DND-41 (cell line): Measurements from ENCODE around the gene PON3.

Experiments
- ATAC-seq: fragments of 200-7000 bp; cut with Tn5 transposase; 3 replicates; pipeline ENCODE4 v1.9.1; 2021; ENCODE audit warnings: low read depth; ENCODE audit not compliant: insufficient read depth
- DNase-seq: peaks from one replicate; pipeline ENCODE4 v3.0.0-alpha.2; 2020
- H2AFZ ChIP-seq: 2 replicates; pipeline ENCODE4 v1.6.0; 2012; ENCODE audit warnings: low read depth, low read length
- H3K27ac ChIP-seq: 2 replicates; pipeline ENCODE4 v1.5.1; 2012; ENCODE audit warnings: low read length, inconsistent platforms
- H3K27me3 ChIP-seq: fragments of 200-600 bp; sonication (generic); 2 replicates; pipeline ENCODE4 v1.6.0; 2012; ENCODE audit warnings: low read length, mild to moderate bottlenecking, inconsistent platforms; ENCODE audit not compliant: insufficient read depth, poor library complexity
- H3K36me3 ChIP-seq: 2 replicates; pipeline ENCODE4 v1.5.1; 2012; ENCODE audit warnings: low read length, inconsistent platforms; ENCODE audit not compliant: insufficient read depth
- H3K4me1 ChIP-seq: 2 replicates; pipeline ENCODE4 v1.5.1; 2012; ENCODE audit warnings: mild to moderate bottlenecking, low read length; ENCODE audit not compliant: insufficient read depth
- H3K4me2 ChIP-seq: 2 replicates; pipeline ENCODE4 v1.6.0; 2012; ENCODE audit warnings: mild to moderate bottlenecking, moderate library complexity, low read length, inconsistent platforms; ENCODE audit not compliant: insufficient read depth
- H3K4me3 ChIP-seq, 2 experiments: fragments of 200-600 bp in 1 of 2; shearing (Covaris generic) in 1 of 2; 2 replicates each; pipeline ENCODE4 v1.5.1; 2012 to 2016; ENCODE audit warnings: inconsistent platforms in 2 of 2, low read length in 2 of 2, mild to moderate bottlenecking in 2 of 2, low read depth in 1 of 2, moderate library complexity in 1 of 2
- H3K79me2 ChIP-seq: 2 replicates; pipeline ENCODE4 v1.6.0; 2012; ENCODE audit warnings: low read length, inconsistent platforms; ENCODE audit not compliant: insufficient read depth
- H3K9ac ChIP-seq: 2 replicates; pipeline ENCODE4 v1.6.0; 2012; ENCODE audit warnings: low read depth, mild to moderate bottlenecking, inconsistent platforms, low read length, moderate library complexity
- H3K9me3 ChIP-seq: 2 replicates; pipeline ENCODE4 v1.5.1; 2012; ENCODE audit warnings: low read length, moderate library complexity, mild to moderate bottlenecking, inconsistent platforms; ENCODE audit not compliant: insufficient read depth, severe bottlenecking
- H4K20me1 ChIP-seq: 2 replicates; pipeline ENCODE4 v1.6.0; 2012; ENCODE audit warnings: low read length; ENCODE audit not compliant: insufficient read depth
- EZH2 ChIP-seq: IDR thresholded peaks from 3 replicates; pipeline ENCODE4 v1.6.1; 2012; ENCODE audit warnings: borderline replicate concordance, low read depth, mild to moderate bottlenecking, moderate library complexity, low read length, inconsistent platforms; ENCODE audit not compliant: severe bottlenecking
- TF ChIP-seq, protein P1 (sequence below): IDR thresholded peaks from 2 replicates; pipeline ENCODE4 v1.5.1; 2012; ENCODE audit warnings: borderline replicate concordance, low read length, moderate library complexity, mild to moderate bottlenecking; ENCODE audit not compliant: poor library complexity, severe bottlenecking; ENCODE audit errors: extremely low read depth

Gene PON3

GRCh38 chr7:95367606-95368005 lies 28.6 kb downstream of the PON3 start:
- no peak for TF ChIP-seq EZH2
- TF ChIP-seq, protein P1, sequence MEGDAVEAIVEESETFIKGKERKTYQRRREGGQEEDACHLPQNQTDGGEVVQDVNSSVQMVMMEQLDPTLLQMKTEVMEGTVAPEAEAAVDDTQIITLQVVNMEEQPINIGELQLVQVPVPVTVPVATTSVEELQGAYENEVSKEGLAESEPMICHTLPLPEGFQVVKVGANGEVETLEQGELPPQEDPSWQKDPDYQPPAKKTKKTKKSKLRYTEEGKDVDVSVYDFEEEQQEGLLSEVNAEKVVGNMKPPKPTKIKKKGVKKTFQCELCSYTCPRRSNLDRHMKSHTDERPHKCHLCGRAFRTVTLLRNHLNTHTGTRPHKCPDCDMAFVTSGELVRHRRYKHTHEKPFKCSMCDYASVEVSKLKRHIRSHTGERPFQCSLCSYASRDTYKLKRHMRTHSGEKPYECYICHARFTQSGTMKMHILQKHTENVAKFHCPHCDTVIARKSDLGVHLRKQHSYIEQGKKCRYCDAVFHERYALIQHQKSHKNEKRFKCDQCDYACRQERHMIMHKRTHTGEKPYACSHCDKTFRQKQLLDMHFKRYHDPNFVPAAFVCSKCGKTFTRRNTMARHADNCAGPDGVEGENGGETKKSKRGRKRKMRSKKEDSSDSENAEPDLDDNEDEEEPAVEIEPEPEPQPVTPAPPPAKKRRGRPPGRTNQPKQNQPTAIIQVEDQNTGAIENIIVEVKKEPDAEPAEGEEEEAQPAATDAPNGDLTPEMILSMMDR: no peak
- no peak overlapping the region for H3K9ac ChIP-seq
- H3K36me3 ChIP-seq: no peaks in the 10 kb centered on the region
- no peaks in the 10 kb centered on the region for H3K9me3 ChIP-seq
- no peaks in the 10 kb centered on the region for H3K79me2 ChIP-seq
- no peaks in the 10 kb centered on the region for H3K4me1 ChIP-seq
- DNase-seq (no peak), ATAC-seq (no peak)
- H3K27ac ChIP-seq: no peak overlapping the region
- H4K20me1 ChIP-seq: no peaks in the 10 kb centered on the region
- H3K4me2 ChIP-seq: no peak overlapping the region
- H3K27me3 ChIP-seq: no peaks in the 10 kb centered on the region
- H2AFZ ChIP-seq: no peak overlapping the region
- H3K4me3 ChIP-seq: no peak overlapping the region

DNA sequence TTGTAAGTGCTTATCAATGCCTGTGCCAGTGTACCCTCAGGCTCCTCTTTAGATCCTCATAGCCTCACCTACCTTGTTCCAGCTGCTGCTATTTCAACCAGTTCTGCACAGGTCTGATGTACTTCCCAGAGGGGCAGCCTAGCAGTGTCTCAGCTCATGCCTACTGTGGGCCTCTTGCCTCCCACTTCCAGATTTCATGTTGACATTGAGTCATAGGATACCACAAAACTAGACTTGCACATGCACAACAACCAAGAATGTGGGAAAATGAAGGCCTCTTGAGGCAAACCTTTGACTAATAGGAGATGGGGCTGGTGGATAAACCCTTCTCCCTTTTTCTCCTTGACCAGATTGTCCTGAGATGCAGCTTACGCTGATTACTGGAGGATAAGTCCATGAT lies 31.0 kb downstream of the PON3 start:
- H3K79me2 ChIP-seq: no peaks in the 10 kb centered on the region
- DNase-seq (no peak), ATAC-seq (no peak)
- TF ChIP-seq EZH2: no peak
- TF ChIP-seq, protein P1: no peak
- H3K4me3 ChIP-seq: no peak overlapping the region
- H3K9ac ChIP-seq: no peak overlapping the region
- H4K20me1 ChIP-seq: no peaks in the 10 kb centered on the region
- H3K4me1 ChIP-seq: no peaks in the 10 kb centered on the region
- no peak overlapping the region for H3K27ac ChIP-seq
- no peak overlapping the region for H3K4me2 ChIP-seq
- no peak overlapping the region for H2AFZ ChIP-seq
- no peaks in the 10 kb centered on the region for H3K36me3 ChIP-seq
- no peaks in the 10 kb centered on the region for H3K27me3 ChIP-seq
- no peaks in the 10 kb centered on the region for H3K9me3 ChIP-seq

GRCh38 chr7:95357623-95358022 lies 38.6 kb downstream of the PON3 start:
- Histone ChIP-seq H3K4me1 (no peaks in the 10 kb centered on the region), H3K9ac (no peak overlapping the region), H3K27ac (no peak overlapping the region), H3K27me3 (no peaks in the 10 kb centered on the region), H3K36me3 (no peaks in the 10 kb centered on the region), H2AFZ (no peak overlapping the region), H4K20me1 (no peaks in the 10 kb centered on the region), H3K4me3 (no peak overlapping the region), H3K4me2 (no peak overlapping the region), H3K9me3 (no peaks in the 10 kb centered on the region), H3K79me2 (no peaks in the 10 kb centered on the region)
- no peak for DNase-seq
- no peak for TF ChIP-seq EZH2
- TF ChIP-seq, protein P1: no peak
- no peak for ATAC-seq
